ENCODE measurements around the gene TYK2.

- TF ChIP-seq CTCF (IDR thresholded peaks at IDR 0.05) (no peak), POLR2A (IDR thresholded peaks at IDR 0.05) (no peak)
Measured at GRCh38 chr19:10344780-10345179, 35.6 kb downstream of the TYK2 start.
